ENCODE data around the gene DYSF. TPM values are rescaled to one million over a fixed set of nuclear protein-coding genes. Genes with fewer than 3 reads are reported as not detected.

Gene DYSF
- total RNA-seq, 1 experiment from 2014 or later, result 5.5 TPM

DNA sequence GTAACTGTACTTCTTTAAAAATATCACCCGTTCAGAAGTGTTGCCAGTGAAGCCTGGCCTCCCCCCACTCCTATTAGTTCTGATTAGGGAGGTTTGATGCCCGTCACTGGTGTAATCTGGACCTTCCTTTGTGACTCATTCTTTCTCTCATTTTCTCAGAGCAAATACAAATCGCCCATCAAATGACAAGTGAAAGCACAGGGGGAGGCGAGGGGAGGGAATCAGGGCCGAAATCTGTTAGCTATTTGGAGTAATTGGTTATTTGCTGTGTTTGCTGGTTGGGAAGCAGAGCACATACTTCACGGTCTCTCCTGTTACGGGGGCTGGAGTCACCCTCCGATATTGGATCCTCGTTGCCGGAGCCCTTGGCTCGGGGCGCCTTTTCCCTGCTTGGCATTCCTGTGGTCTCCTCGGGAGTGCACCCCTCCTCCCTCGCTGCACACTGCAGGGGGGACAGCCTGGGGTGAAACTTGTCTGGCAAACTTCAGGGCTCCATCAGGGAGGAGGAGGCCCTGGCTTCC is 178.1 kb downstream of the DYSF start:
- Histone ChIP-seq H2BK12ac (ENCODE audit: insufficient read length, low read depth, low read length) (no peak overlapping the region), H4K20me1 (ENCODE audit: control insufficient read depth, insufficient read depth, insufficient read length) (no peaks in the 10 kb centered on the region), H2AK5ac (ENCODE audit: insufficient read length, low read length) (no peak overlapping the region), H3K56ac (ENCODE audit: insufficient read length, low read depth, low read length) (no peak overlapping the region), H3K4ac (ENCODE audit: low read depth, low read length) (no peak overlapping the region), H3K27me3 (ENCODE audit: insufficient read depth, low read length) (no peaks in the 10 kb centered on the region), H2BK15ac (ENCODE audit: low read depth, low read length) (no peak overlapping the region), H2BK120ac (ENCODE audit: low read depth, low read length, poor library complexity, severe bottlenecking) (no peak overlapping the region), H3K4me1 (ENCODE audit: insufficient read depth, low read length) (no peaks in the 10 kb centered on the region), H3K9ac (ENCODE audit: extremely low read depth, insufficient read length, low read length) (no peak overlapping the region), H3K9me3 (ENCODE audit: control insufficient read depth, low read depth, low read length) (no peaks in the 10 kb centered on the region), H3K18ac (ENCODE audit: insufficient read length, low read depth, low read length) (no peak overlapping the region), H3K14ac (ENCODE audit: insufficient read depth, low read length) (no peak overlapping the region), H3K4me2 (ENCODE audit: insufficient read depth, insufficient read length, low read length) (no peak overlapping the region), H4K8ac (replicated peaks; ENCODE audit: insufficient read length, low read depth, low read length) (no peak overlapping the region), H2AFZ (ENCODE audit: low read length) (no peak overlapping the region), H3T11ph (ENCODE audit: low read length) (no peak overlapping the region), H3K79me1 (ENCODE audit: insufficient read depth, low read depth, low read length, poor library complexity, severe bottlenecking) (no peaks in the 10 kb centered on the region), H3K27ac (ENCODE audit: insufficient read length, low read depth, low read length) (no peak overlapping the region), H3K23me2 (ENCODE audit: insufficient read length, low read depth, low read length, poor library complexity, severe bottlenecking) (no peaks in the 10 kb centered on the region), H2BK5ac (ENCODE audit: insufficient read length, low read length) (no peak overlapping the region), H4K91ac (ENCODE audit: insufficient read length, low read depth, low read length) (no peak overlapping the region), H3K79me2 (ENCODE audit: insufficient read depth, low read length) (no peaks in the 10 kb centered on the region), H4K5ac (ENCODE audit: insufficient read length, low read depth, low read length) (no peak overlapping the region), H2BK20ac (ENCODE audit: low read depth, low read length, poor library complexity, severe bottlenecking) (no peak overlapping the region), H3K23ac (ENCODE audit: insufficient read length, low read depth, low read length) (no peak overlapping the region)
- WGBS (ENCODE audit: extremely low coverage, insufficient read length, low lambda C conversion rate), result no CpG with 5 or more reads among the region's 14 CpGs
- peak; percentile 24 for DNase-seq
- Mint-ChIP-seq H3K4me1 (peaks cover 8% of the 10 kb centered on the region in 2 experiments), H3K27me3 (ENCODE audit: low read depth) (no peaks in the 10 kb centered on the region), H3K4me3 (no peak overlapping the region), H3K27ac (no peak overlapping the region), H3K9me3 (no peaks in the 10 kb centered on the region), H3K36me3 (ENCODE audit: insufficient read depth in 1 of 3, low read depth in 3 of 3) (no peaks in the 10 kb centered on the region)
- TF ChIP-seq, protein P1, sequence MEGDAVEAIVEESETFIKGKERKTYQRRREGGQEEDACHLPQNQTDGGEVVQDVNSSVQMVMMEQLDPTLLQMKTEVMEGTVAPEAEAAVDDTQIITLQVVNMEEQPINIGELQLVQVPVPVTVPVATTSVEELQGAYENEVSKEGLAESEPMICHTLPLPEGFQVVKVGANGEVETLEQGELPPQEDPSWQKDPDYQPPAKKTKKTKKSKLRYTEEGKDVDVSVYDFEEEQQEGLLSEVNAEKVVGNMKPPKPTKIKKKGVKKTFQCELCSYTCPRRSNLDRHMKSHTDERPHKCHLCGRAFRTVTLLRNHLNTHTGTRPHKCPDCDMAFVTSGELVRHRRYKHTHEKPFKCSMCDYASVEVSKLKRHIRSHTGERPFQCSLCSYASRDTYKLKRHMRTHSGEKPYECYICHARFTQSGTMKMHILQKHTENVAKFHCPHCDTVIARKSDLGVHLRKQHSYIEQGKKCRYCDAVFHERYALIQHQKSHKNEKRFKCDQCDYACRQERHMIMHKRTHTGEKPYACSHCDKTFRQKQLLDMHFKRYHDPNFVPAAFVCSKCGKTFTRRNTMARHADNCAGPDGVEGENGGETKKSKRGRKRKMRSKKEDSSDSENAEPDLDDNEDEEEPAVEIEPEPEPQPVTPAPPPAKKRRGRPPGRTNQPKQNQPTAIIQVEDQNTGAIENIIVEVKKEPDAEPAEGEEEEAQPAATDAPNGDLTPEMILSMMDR (conservative IDR thresholded peaks at IDR 0.05), result no peak

All from H9 (cell line).